ENCODE measurements around the gene PRR14.

- TF ChIP-seq CTCF (IDR thresholded peaks at IDR 0.05; ENCODE audit: insufficient read depth, low read depth, low read length), result no peak
- TF ChIP-seq EZH2 (IDR thresholded peaks at IDR 0.05; ENCODE audit: insufficient read depth, low read length), result no peak
Measured at GRCh38 chr16:30658731-30659506, 8.2 kb downstream of the PRR14 start.

Data from astrocyte (in vitro differentiated cells and primary cell).